Peyer's patch (tissue), 4 donors: ENCODE data around the gene FAM120A. TPM values are rescaled to one million over a fixed set of nuclear protein-coding genes. Genes with fewer than 3 reads are reported as not detected.
"Not testable (repeated sequence)": the region's sequence is repeated elsewhere in the genome, so short reads cannot be mapped to it uniquely, and the experiment has no call there.

Source experiments
- DNase-seq, 3 donors: peaks; one replicate each; pipeline ENCODE4 v3.0.0-alpha.2; 2017 to 2019
- H3K27ac ChIP-seq, 4 donors: fragments of 200-600 bp; sonication (generic); one replicate each; pipeline ENCODE4 v1.5.1; 2016 to 2019
- H3K27me3 ChIP-seq, 2 donors: fragments of 200-600 bp; sonication (generic); one replicate each; pipeline ENCODE4 v1.5.1; 2019
- H3K36me3 ChIP-seq, 3 donors: fragments of 200-600 bp; sonication (generic); one replicate each; pipeline ENCODE4 v1.5.1; 2016 to 2019
- H3K4me1 ChIP-seq, 4 donors: fragments of 200-600 bp; sonication (generic); one replicate each; pipeline ENCODE4 v1.5.1; 2016 to 2019
- H3K4me3 ChIP-seq, 4 donors: fragments of 200-600 bp; sonication (generic); 1 replicate in 3 of 4; 2 replicates in 1 of 4; pipeline ENCODE4 v1.5.1; 2016 to 2019; ENCODE audit warnings: mild to moderate bottlenecking in 1 of 4
- H3K9me3 ChIP-seq, 4 donors: fragments of 200-600 bp; sonication (generic); one replicate each; pipeline ENCODE4 v1.5.1; 2016 to 2019; ENCODE audit warnings: mild to moderate bottlenecking in 1 of 4
- CTCF ChIP-seq, 6 experiments: fragments of 450-650 bp in 4 of 6; fragments of 200-600 bp in 2 of 6; sonication (generic) in 1 of 6; IDR thresholded peaks; one replicate each; pipeline ENCODE4 v1.5.1; 2017 to 2019; ENCODE audit warnings: antibody characterized with exemption in 6 of 6, mild to moderate bottlenecking in 3 of 6, moderate library complexity in 1 of 6
- POLR2A ChIP-seq, 2 donors: fragments of 450-650 bp; IDR thresholded peaks; one replicate each; pipeline ENCODE4 v1.5.1; 2017; ENCODE audit warnings: antibody characterized with exemption in 2 of 2, mild to moderate bottlenecking in 2 of 2, moderate library complexity in 2 of 2
- total RNA-seq, 4 donors: library from RNA; depleted of rRNA; stranded (reverse); fragments of >200 nt; gene quantifications; one replicate each; pipeline ENCODE4 v1.1.0, GENCODE V29; 2016

The FAM120A gene
- total RNA-seq, 4 donors from 2014 or later = 128 to 159 (median 136) TPM

- Histone ChIP-seq H3K9me3 (no peaks in the 10 kb centered on the region), H3K4me3 (no peak overlapping the region), H3K27ac (no peak overlapping the region), H3K27me3 (no peaks in the 10 kb centered on the region), H3K4me1 (no peaks in the 10 kb centered on the region), H3K36me3 (no peaks in the 10 kb centered on the region)
- no peak for DNase-seq
- no peak for TF ChIP-seq CTCF (IDR thresholded peaks at IDR 0.05)
- TF ChIP-seq POLR2A (IDR thresholded peaks at IDR 0.05) = no peak
Measured at GRCh38 chr9:93437996-93438395, 13.5 kb upstream of the FAM120A start.

- not testable (repeated sequence) for H3K4me3 ChIP-seq, H3K36me3 ChIP-seq, H3K9me3 ChIP-seq, H3K27ac ChIP-seq, DNase-seq, H3K4me1 ChIP-seq, H3K27me3 ChIP-seq
Measured at GRCh38 chr9:93439301-93439700, 12.2 kb upstream of the FAM120A start.

- H3K4me3 ChIP-seq = no peak overlapping the region
- peaks cover 0 to 3% (median 0%) of the 10 kb centered on the region in 3 donors for H3K36me3 ChIP-seq
- no peaks in the 10 kb centered on the region for H3K27me3 ChIP-seq
- no peaks in the 10 kb centered on the region for H3K4me1 ChIP-seq
- no peak for TF ChIP-seq CTCF (IDR thresholded peaks at IDR 0.05)
- no peak for TF ChIP-seq POLR2A (IDR thresholded peaks at IDR 0.05)
- no peaks in the 10 kb centered on the region for H3K9me3 ChIP-seq
- DNase-seq = no peak
- H3K27ac ChIP-seq = no peak overlapping the region
Measured at GRCh38 chr9:93440896-93441580, 10.4 kb upstream of the FAM120A start.

- TF ChIP-seq POLR2A (IDR thresholded peaks at IDR 0.05) (no peak), CTCF (IDR thresholded peaks at IDR 0.05) (no peak)
- Histone ChIP-seq H3K9me3 (no peaks in the 10 kb centered on the region), H3K27ac (no peak overlapping the region), H3K4me3 (no peak overlapping the region), H3K27me3 (no peaks in the 10 kb centered on the region), H3K36me3 (peaks cover 0 to 40% (median 0%) of the 10 kb centered on the region in 3 donors), H3K4me1 (peaks cover 0 to 14% (median 9%) of the 10 kb centered on the region in 4 donors)
- no peak for DNase-seq
Measured at GRCh38 chr9:93446073-93446472, 5.4 kb upstream of the FAM120A start.

- H3K27me3 ChIP-seq = no peaks in the 10 kb centered on the region
- peaks cover 0 to 40% (median 0%) of the 10 kb centered on the region in 3 donors for H3K36me3 ChIP-seq
- no peak for TF ChIP-seq CTCF (IDR thresholded peaks at IDR 0.05)
- no peak for TF ChIP-seq POLR2A (IDR thresholded peaks at IDR 0.05)
- H3K4me1 ChIP-seq = peaks cover 0 to 14% (median 9%) of the 10 kb centered on the region in 4 donors
- no peak overlapping the region for H3K27ac ChIP-seq
- H3K4me3 ChIP-seq = no peak overlapping the region
- H3K9me3 ChIP-seq = no peaks in the 10 kb centered on the region
- DNase-seq = no peak
Measured at GRCh38 chr9:93447655-93448054, 3.8 kb upstream of the FAM120A start.

GRCh38 chr9:93451849-93452709 lies 594 bp downstream of the FAM120A start:
- TF ChIP-seq POLR2A (IDR thresholded peaks at IDR 0.05) (no peak), CTCF (IDR thresholded peaks at IDR 0.05) (peak in 3 of 6 experiments; percentile 42 to 50 (median 44))
- Histone ChIP-seq H3K4me1 (peaks cover 0 to 42% (median 17%) of the 10 kb centered on the region in 4 donors), H3K36me3 (peaks cover 0 to 27% (median 0%) of the 10 kb centered on the region in 3 donors), H3K9me3 (no peaks in the 10 kb centered on the region), H3K27ac (peak overlapping the region; percentile 95 to 99 (median 98)), H3K27me3 (no peaks in the 10 kb centered on the region), H3K4me3 (peak overlapping the region; percentile 70 to 94 (median 86))
- DNase-seq = peak; percentile 52 to 81 (median 75)
